HCT116 (cell line): ENCODE measurements around the gene DLG2.

ENCODE experiments used
- CTCF ChIP-seq, 3 experiments: fragments of 200-600 bp in 1 of 3; sonication (generic) in 1 of 3; IDR thresholded peaks in 2 of 3; conservative IDR thresholded peaks in 1 of 3; 2 replicates each; pipeline ENCODE4 v1.5.1; 2012 to 2017; ENCODE audit warnings: low read depth in 2 of 3, low read length in 2 of 3, antibody characterized with exemption in 1 of 3, borderline replicate concordance in 1 of 3, control low read depth in 1 of 3, mild to moderate bottlenecking in 1 of 3, mixed read lengths in 1 of 3, mixed run types in 1 of 3, moderate library complexity in 1 of 3; ENCODE audit not compliant: insufficient read depth in 1 of 3
- EZH2phosphoT487 ChIP-seq: fragments of 200-600 bp; IDR thresholded peaks from 2 replicates; pipeline ENCODE4 v1.6.1; 2018; ENCODE audit warnings: antibody characterized with exemption, borderline replicate concordance

GRCh38 chr11:84128840-84129239, 1498.3 kb downstream of the DLG2 start:
- TF ChIP-seq EZH2phosphoT487, result no peak
- no peak for TF ChIP-seq CTCF (IDR thresholded peaks at IDR 0.05 in 2 of 3, conservative IDR thresholded peaks at IDR 0.05 in 1 of 3; ENCODE audit: borderline replicate concordance in 1 of 3, insufficient read depth in 1 of 3, low read depth in 2 of 3, low read length in 2 of 3)
